ENCODE results near the gene CDKN2B-AS1.

Gene CDKN2B-AS1

DNA sequence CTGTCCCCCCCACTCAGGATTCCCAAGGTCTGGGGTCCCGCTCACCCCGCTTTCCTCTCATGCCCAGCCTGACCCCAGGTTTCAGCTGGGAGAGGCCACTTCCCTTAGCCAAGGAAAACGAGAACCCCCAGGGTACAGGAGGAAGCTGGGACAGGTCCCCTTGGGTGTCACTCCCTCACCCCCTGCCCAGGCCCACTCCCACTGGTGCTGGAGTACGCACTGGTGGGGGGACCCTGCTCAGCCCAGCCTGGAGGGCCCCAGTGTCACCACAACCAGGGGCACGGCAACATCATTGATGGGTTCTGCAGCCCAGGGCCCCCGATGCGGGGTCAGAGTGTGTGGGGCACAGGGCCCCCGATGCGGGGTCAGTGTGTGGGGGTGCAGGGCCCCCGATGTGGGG lies 159.5 kb downstream of the CDKN2B-AS1 start:
- H3K4me3 ChIP-seq (ENCODE audit: low read depth, low read length) = no peak overlapping the region
- no peak for DNase-seq (ENCODE audit: low read depth)
- TF ChIP-seq, protein P1, sequence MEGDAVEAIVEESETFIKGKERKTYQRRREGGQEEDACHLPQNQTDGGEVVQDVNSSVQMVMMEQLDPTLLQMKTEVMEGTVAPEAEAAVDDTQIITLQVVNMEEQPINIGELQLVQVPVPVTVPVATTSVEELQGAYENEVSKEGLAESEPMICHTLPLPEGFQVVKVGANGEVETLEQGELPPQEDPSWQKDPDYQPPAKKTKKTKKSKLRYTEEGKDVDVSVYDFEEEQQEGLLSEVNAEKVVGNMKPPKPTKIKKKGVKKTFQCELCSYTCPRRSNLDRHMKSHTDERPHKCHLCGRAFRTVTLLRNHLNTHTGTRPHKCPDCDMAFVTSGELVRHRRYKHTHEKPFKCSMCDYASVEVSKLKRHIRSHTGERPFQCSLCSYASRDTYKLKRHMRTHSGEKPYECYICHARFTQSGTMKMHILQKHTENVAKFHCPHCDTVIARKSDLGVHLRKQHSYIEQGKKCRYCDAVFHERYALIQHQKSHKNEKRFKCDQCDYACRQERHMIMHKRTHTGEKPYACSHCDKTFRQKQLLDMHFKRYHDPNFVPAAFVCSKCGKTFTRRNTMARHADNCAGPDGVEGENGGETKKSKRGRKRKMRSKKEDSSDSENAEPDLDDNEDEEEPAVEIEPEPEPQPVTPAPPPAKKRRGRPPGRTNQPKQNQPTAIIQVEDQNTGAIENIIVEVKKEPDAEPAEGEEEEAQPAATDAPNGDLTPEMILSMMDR (IDR thresholded peaks at IDR 0.05; ENCODE audit: low read depth, low read length, missing control alignments) = no peak

DNA sequence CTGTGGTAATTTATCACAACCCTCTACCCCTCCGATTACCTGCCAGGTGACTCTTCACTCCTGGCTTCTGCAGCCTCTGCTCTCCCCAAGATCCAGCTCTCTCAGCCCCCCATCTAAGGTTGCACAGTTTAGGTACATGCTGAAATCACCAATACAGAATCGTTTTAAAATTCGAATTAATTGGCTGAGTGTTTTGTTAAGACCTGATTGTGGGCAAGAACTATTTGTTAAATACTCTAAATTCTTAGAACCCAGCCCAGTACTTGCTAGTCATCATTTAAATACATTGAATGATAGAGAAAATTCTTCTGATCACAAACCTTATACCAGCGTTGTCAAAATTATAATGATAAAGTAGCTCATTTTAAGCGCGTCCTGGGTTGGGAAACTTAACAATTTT lies 162.0 kb downstream of the CDKN2B-AS1 start:
- no peak overlapping the region for H3K4me3 ChIP-seq (ENCODE audit: low read depth, low read length)
- no peak for DNase-seq (ENCODE audit: low read depth)
- TF ChIP-seq, protein P1 (IDR thresholded peaks at IDR 0.05; ENCODE audit: low read depth, low read length, missing control alignments) = no peak

DNA sequence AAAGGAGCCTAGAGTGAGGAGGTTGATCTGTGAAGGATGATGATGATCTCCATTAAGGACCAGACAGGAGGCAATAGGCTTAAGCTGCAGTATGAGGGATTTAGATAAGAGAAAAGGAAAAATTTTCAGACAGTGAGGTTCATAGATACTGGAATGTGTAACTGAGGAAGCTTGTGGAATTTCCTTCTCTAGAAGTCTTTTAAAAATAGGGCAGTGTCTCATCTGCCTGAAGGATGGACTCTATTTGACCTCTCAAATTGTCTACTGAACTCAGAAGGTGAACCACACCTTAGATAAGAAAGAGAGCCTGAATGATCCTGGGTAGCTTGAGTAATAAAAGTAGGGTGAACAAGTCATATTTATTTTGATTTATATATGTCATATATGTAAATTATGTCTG lies 162.7 kb downstream of the CDKN2B-AS1 start:
- TF ChIP-seq, protein P1 (IDR thresholded peaks at IDR 0.05; ENCODE audit: low read depth, low read length, missing control alignments) = no peak
- DNase-seq (ENCODE audit: low read depth) = no peak
- H3K4me3 ChIP-seq (ENCODE audit: low read depth, low read length) = no peak overlapping the region

DNA sequence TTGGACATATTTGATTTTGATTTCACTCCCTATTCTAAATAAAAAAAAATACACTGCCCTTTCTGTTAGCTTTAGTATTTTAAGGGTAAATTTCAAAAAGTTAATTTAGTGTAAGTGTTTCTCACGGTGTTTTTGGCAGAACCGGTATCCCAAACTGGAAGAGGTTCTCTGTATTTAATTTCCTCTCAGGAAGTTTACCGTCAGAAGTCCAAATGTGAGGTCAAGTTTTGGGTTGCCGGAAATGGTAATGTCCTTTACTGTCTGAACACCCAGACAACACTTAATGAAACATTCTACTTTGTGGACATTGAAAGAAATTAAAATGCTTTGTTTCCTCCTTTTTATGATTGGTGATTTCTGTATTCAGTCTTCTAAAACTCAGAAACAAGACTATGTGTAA lies 163.2 kb downstream of the CDKN2B-AS1 start:
- DNase-seq (ENCODE audit: low read depth) = no peak
- H3K4me3 ChIP-seq (ENCODE audit: low read depth, low read length) = no peak overlapping the region
- TF ChIP-seq, protein P1 (IDR thresholded peaks at IDR 0.05; ENCODE audit: low read depth, low read length, missing control alignments) = no peak

DNA sequence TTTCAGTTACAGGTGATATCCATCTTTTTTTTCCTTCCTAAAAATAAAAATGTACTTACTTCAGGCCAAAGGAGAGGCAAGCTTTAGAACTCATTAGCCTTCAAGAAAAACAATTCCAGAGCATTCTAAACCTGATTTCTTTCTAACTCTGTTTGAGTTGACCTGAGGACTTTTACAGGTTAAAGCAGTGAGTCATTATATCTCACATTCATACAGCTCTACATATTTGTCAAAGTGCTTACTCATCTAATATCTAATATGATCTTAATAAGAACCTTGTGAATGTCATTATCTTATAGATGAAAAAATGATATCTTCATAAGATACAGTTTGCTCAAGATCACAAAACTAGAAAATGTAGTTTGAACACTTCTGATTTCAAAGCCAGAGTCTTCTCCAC lies 163.7 kb downstream of the CDKN2B-AS1 start:
- no peak for DNase-seq (ENCODE audit: low read depth)
- TF ChIP-seq, protein P1 (IDR thresholded peaks at IDR 0.05; ENCODE audit: low read depth, low read length, missing control alignments) = no peak
- H3K4me3 ChIP-seq (ENCODE audit: low read depth, low read length) = no peak overlapping the region

DNA sequence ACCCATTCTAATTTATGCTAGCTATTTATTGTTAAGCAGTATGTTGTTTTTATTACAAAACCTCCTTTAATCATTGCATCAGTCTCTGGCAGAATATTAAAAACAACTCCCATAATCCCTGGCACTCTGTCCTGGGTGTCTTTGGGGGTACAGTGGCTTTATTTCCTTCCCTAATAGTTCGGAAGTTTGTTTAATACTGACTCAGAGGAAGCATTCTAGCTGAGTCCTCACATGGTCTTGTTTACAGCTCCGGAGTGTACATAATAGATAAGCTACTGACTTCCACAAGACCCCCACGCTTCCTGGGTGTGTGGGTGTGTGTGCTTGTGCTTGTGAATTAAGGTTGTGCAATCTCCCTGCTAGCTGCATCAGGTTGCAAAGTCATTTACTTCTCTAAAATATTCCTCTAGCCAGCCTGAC lies 164.3 kb downstream of the CDKN2B-AS1 start:
- H3K4me3 ChIP-seq (ENCODE audit: low read depth, low read length) = no peak overlapping the region
- no peak for DNase-seq (ENCODE audit: low read depth)
- TF ChIP-seq, protein P1 (IDR thresholded peaks at IDR 0.05; ENCODE audit: low read depth, low read length, missing control alignments) = no peak

DNA sequence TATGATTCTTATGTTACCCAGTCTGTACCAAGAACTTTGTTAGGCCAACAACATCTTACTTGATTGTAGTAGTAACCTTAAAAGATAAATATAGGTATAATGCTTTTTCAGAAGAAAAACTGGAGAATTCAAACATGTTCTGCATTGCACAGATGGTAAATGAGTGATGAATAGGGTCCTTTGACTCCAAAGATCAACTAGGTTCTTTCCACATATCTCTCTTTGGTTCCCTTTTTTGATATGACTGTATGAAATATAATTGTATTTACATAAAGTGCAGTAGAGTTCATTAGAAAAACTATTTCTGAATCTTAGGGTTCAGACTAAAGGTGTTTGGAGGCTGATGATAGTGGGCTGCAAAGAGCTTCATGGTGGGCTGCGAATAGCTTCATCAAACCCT lies 165.0 kb downstream of the CDKN2B-AS1 start:
- TF ChIP-seq, protein P1 (IDR thresholded peaks at IDR 0.05; ENCODE audit: low read depth, low read length, missing control alignments) = no peak
- DNase-seq (ENCODE audit: low read depth) = no peak

More for the DNA sequence above, 165.0 kb downstream of the CDKN2B-AS1 start:
- H3K4me3 ChIP-seq (ENCODE audit: low read depth, low read length) = no peak overlapping the region
